Activated CD4-positive, CD25-positive, alpha-beta regulatory T cell treated with anti-CD3 and anti-CD28 coated beads, Interleukin-2, amount 50 U/mL, for 16 hours (primary cell): ENCODE data around the gene CITED4.

Experiments
- DNase-seq: peaks from one replicate; pipeline ENCODE4 v3.0.0-alpha.2; 2020; ENCODE audit warnings: low read depth, low spot score

CITED4 gene

DNA sequence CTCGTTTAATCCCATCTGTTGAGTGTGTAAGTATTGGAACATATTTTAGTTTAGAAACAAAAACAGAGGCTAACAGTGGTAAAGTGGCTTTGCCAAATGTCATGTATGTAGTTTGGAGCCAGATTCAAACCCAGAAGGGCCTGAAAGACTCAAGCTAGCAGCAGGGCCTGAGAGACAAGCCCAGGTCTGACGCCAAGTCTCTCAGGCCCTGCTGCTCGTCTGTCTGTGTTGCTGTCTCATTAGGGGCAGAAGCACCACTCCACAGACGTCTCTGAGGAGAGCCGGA, 8.3 kb downstream of the CITED4 start:
- DNase-seq: no peak

DNA sequence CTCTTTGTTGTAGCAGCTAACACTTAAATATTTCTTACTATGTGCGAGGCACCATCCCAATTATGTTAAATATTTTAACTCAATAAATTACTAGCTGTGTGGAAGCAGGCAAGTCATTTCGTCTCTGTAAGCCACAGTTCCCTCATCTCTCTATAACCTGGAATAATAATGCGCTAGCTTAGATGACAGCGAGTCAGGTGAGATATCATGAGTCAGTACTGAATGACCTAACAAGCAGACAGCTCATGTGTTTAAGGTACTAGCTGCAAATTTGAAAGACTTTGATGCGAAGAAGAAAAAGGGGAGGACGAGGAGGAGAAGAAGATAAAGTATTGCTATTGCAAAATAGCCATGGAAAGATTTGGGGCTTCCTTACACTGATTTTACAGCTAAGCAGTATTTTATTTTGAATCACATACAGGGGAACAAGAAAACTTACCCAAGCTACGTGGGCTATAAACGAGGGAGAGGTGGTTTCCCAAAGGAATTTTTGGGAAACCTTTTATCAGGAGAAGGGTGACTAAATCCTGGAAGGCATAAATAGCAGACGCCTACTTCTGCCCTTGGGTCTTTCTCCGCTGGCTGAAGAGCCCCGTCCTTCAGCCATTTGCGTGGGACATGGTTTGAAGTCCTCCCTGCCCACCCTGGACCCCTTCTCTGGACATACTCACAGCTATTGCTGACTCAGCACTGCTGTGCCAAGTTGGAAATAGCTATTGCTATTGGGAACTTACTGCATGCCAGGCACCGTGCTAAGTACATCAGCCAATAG, 8.9 kb downstream of the CITED4 start:
- no peak for DNase-seq

DNA sequence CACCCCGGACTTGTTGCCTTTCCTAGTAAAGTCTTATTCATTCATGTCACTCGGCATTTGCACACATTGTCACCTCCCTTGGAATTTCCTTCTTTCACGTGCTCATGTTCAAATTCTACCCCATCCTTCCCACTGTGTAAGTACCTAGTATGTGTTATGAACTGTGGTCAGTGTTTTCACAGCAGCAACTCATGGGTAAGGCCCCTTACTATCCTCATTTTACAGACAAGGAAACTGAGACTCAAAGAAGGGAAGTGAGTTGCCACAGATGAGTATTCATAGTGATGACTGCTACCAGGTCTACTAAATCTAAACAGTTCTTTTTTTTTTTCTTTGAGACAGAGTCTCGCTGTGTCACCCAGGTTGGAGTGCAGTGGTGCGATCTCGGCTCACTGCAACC, 10.5 kb downstream of the CITED4 start:
- DNase-seq: no peak

GRCh38 chr1:40849801-40850592, 12.2 kb downstream of the CITED4 start:
- peak; percentile 59 for DNase-seq

GRCh38 chr1:40848530-40849189, 13.5 kb downstream of the CITED4 start:
- no peak for DNase-seq

DNA sequence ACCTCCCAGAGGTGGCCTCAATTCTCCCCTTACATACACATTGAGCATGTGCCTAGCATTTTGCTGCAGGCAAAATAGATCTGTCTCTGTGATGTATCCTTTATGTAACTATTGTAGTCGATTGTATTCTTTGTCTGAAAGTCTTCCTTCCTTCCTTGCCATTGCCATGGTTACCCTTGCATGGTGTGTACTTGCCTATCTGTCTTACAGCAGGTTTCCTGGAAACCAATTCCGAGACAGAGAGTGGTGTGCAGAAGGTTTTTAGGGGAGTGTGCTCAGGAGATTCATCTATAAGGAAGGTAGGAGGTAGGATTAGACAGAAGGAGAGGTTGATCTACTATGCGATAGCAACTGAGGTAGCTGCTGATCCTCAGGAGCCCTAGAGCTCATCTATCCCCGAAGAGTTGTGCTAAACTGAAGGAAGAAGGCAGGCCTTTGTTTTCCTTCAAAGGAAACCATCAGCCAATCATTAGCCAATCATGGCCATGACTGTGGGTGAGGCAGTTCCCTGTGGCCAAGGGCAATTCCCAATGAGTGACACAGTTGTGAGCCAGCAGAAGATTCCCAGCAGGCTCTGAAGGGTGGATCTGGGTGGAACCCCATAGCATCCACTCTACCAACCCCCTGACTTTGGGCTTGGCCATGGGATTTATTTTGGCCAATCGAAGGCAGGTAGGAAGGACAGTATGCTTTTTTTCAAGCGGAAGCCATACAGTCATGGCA, 15.0 kb downstream of the CITED4 start:
- DNase-seq: no peak

GRCh38 chr1:40845895-40846294, 16.3 kb downstream of the CITED4 start:
- DNase-seq: no peak

- no peak for DNase-seq
Observed at GRCh38 chr1:40844887-40845878, 17.0 kb downstream of the CITED4 start.

GRCh38 chr1:40844079-40844478, 18.1 kb downstream of the CITED4 start:
- no peak for DNase-seq

DNA sequence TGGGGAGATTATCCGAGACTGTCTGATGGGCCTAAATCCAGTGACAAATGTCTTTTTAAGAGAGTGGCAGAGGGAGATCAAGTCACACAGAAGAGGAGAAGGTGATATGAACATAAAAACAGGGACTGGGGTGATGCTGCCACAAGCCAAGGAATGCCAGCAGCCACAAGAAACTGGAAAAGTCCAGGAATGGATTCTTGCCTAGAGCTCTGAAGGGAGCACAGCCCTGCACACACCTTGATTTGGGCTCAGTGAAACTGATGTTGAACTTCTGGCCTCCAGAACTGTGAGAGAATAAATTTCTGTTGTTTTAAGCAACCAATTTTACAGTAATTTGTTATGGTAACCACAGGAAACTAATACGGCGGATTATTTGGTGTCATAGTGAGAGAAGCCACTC, 19.5 kb downstream of the CITED4 start:
- DNase-seq: no peak

DNA sequence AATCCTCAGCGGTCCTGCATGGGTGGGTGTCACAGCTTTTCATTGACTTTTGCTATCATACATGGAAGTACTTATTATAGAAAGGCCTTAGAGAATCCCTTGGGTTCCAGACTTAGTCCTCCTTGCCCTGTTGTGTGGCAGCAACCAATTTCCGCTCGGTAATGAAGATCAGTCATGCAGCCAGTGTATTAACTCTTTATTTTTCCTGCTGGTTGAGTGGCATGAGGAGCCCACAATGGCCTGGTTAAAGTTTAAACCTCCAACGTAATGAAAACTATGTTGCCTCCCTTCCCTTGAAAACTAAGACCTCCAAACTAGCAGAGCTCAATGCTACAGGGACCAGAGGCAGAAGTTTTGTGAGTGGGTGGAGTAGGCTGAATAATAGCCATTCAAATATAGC, 20.0 kb downstream of the CITED4 start:
- no peak for DNase-seq

DNA sequence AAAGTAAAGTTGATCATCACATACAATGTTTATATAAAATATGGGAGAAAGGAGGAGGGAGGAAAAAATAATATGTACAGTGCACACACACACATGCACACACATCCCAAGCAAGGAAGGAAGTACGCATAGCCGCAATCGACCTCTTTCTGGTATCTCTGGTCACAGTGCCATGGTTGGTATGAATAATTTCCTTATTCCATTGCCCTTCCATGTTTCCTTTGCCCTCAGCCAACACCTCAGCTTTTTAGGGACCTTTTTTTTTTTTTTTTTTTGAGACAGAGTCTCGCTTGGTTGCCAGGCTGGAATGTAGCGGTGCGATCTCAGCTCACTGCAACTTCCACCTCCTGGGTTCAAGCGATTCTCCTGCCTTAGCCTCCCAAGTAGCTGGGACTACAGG, 20.6 kb downstream of the CITED4 start:
- no peak for DNase-seq

- DNase-seq: no peak
Observed at GRCh38 chr1:40840526-40841323, 21.4 kb downstream of the CITED4 start.

DNA sequence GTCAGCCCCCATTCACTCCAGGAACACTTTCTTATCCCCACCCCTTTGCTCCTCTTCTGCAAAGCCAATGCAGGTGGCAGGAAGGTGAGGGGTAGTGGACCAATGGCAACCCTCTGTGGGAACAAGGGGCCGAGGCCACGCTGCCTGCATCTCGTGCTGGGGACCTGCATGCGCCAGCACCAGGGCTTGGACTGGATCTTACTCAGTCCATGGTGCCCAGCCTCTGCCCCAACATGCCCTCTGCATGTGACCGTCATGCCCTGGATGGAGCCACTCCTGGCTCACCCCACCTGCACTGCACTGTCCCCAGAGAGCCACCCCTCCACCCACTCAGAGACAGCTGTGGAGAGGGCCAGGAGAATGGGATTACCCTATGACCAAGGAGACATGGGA, 22.2 kb downstream of the CITED4 start:
- DNase-seq: no peak

GRCh38 chr1:40838980-40839942, 22.9 kb downstream of the CITED4 start:
- no peak for DNase-seq

DNA sequence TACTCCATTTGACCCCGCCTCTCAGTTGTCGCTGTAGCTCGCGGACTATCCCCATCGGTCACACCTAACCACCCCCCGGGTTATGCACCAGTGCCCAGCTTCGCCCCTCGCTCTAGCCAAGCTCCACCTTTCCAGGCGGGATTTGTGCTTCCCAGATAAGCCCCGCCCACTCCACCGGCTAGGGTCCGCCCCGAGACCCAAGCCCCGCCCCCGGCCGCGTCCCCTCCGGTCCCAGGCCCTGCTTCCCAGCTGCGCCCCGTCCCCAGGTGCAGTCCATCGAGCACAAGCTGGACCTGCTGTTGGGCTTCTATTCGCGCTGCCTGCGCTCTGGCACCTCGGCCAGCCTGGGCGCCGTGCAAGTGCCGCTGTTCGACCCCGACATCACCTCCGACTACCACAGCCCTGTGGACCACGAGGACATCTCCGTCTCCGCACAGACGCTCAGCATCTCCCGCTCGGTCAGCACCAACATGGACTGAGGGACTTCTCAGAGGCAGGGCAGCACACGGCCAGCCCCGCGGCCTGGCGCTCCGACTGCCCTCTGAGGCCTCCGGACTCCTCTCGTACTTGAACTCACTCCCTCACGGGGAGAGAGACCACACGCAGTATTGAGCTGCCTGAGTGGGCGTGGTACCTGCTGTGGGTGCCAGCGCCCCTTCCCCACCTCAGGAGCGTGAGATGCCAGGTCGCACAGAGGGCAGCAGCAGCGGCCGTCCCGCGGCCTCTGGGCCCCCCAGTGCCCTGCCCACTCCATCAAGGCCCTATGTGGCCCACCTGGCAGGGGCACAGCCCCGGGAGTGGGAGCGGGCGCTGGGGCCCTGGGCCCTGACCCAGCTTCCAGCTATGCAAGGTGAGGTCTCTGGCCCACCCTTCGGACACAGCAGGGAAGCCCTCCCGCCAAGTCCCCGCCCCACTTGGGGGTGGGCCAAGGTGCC, 23.9 kb downstream of the CITED4 start:
- no peak for DNase-seq

GRCh38 chr1:40837601-40838000, 24.6 kb downstream of the CITED4 start:
- no peak for DNase-seq

GRCh38 chr1:40836283-40836682, 25.9 kb downstream of the CITED4 start:
- DNase-seq: no peak
